LNCaP clone FGC (cell line): ENCODE measurements around the gene LINGO4.

ENCODE experiments used
- DNase-seq: peaks from one replicate; pipeline ENCODE4 v3.0.0-alpha.2; 2011; ENCODE audit warnings: low read depth
- H3K4me3 ChIP-seq: 2 replicates; pipeline ENCODE4 v1.5.1; 2011; ENCODE audit warnings: mild to moderate bottlenecking, low read depth, low read length, control low read depth
- CTCF ChIP-seq: IDR thresholded peaks from 2 replicates; pipeline ENCODE4 v1.5.1; 2012; ENCODE audit warnings: mild to moderate bottlenecking; ENCODE audit not compliant: control insufficient read depth, insufficient read depth; ENCODE audit errors: extremely low read depth

LINGO4 gene

GRCh38 chr1:151815716-151816327 is 10.6 kb upstream of the LINGO4 start:
- DNase-seq, result no peak
- H3K4me3 ChIP-seq, result no peak overlapping the region
- no peak for TF ChIP-seq CTCF

GRCh38 chr1:151814971-151815545 is 9.8 kb upstream of the LINGO4 start:
- TF ChIP-seq CTCF, result no peak
- no peak overlapping the region for H3K4me3 ChIP-seq
- DNase-seq, result no peak

GRCh38 chr1:151814426-151814825 is 9.2 kb upstream of the LINGO4 start:
- no peak for TF ChIP-seq CTCF
- no peak overlapping the region for H3K4me3 ChIP-seq
- DNase-seq, result no peak

- no peak for DNase-seq
- H3K4me3 ChIP-seq, result no peak overlapping the region
- no peak for TF ChIP-seq CTCF
Measured at GRCh38 chr1:151813271-151813977, 8.2 kb upstream of the LINGO4 start.

GRCh38 chr1:151811181-151811580 is 6.0 kb upstream of the LINGO4 start:
- DNase-seq, result no peak
- H3K4me3 ChIP-seq, result no peak overlapping the region
- TF ChIP-seq CTCF, result no peak

- TF ChIP-seq CTCF, result no peak
- no peak overlapping the region for H3K4me3 ChIP-seq
- no peak for DNase-seq
Measured at GRCh38 chr1:151809985-151810556, 4.9 kb upstream of the LINGO4 start.
